ENCODE data around the gene VAV3. TPM values are rescaled to one million over a fixed set of nuclear protein-coding genes. Genes with fewer than 3 reads are reported as not detected.

Gene VAV3
- total and polyA plus RNA-seq, 10 donors, result 10.5 to 63.0 (median 38.8) TPM

GRCh38 chr1:107786203-107786845 is 178.7 kb downstream of the VAV3 start:
- intact Hi-C loops (cut with DNase I; ENCODE audit: low total_unique reads), result loop anchor here (10.0 kb wide), 1 partner anchor 178 kb away; the partner anchor contains the start of gene VAV3
- no peak for DNase-seq

GRCh38 chr1:107785496-107786202 is 179.3 kb downstream of the VAV3 start:
- WGBS, 5 donors, result 82 to 87% (median 84%) methylated on average over 3 of the region's 3 CpGs
- TF ChIP-seq POLR2A (IDR thresholded peaks at IDR 0.05) (no peak), CTCF (IDR thresholded peaks at IDR 0.05 in 8 of 11, conservative IDR thresholded peaks at IDR 0.05 in 3 of 11) (peak in 2 of 11 experiments; percentile 11 to 22)
- intact Hi-C loops (cut with DNase I; ENCODE audit: low total_unique reads), result loop anchor here (10.0 kb wide), 1 partner anchor 179 kb away; the partner anchor contains the start of gene VAV3

More at GRCh38 chr1:107786203-107786845, 178.7 kb downstream of the VAV3 start:
- H3K27ac ChIP-seq, result peak overlapping the region; percentile 14 to 84 (median 71)
- H3K4me1 ChIP-seq, result peaks cover 30 to 98% (median 65%) of the 10 kb centered on the region in 6 donors
- TF ChIP-seq POLR2A (IDR thresholded peaks at IDR 0.05) (no peak), POLR2AphosphoS5 (IDR thresholded peaks at IDR 0.05) (no peak)
- H3K27me3 ChIP-seq (replicated peaks in 1 of 7), result no peaks in the 10 kb centered on the region
- no peaks in the 10 kb centered on the region for H3K36me3 ChIP-seq
- H3K4me3 ChIP-seq, result peak overlapping the region in 4 of 8 donors; percentile 2 to 43 (median 3)
- 26 to 41% (median 29%) methylated on average over 5 of the region's 5 CpGs for WGBS, 5 donors
- H3K9me3 ChIP-seq, result no peaks in the 10 kb centered on the region

DNA sequence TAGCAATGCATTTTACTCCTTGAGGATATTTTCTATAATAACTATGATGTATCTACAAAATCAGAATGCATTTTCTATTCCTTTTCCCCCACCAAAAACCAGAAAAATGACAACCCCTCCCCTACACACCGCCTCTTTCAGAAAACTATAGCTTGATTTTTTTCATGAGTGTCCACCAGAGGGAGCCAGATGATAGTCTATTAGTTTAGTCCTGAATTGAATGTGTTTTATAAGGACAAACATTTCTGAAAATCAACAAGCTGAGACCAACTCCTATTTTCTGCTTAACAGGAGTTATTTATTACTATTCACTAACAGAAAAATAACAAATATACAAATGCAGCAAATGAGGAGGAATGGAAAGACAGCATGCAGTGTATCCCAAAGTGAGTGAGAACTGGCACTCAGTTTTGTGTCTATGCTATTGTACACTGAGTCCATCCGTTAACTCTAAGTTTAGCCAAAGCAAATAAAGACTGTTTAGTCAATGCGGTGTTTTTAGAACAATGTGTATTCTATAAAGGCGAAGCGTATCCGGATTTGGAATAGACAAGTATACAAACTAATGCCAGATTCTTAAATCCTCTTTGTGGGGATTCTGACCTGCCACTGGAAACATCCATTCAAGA is 182.6 kb downstream of the VAV3 start:
- Histone ChIP-seq H3K9me3 (no peaks in the 10 kb centered on the region), H3K27ac (peak overlapping the region in 2 of 8 donors; percentile 8 to 9), H3K27me3 (replicated peaks in 1 of 7) (no peaks in the 10 kb centered on the region), H3K36me3 (peaks cover 0 to 7% (median 0%) of the 10 kb centered on the region in 6 donors), H3K4me1 (peaks cover 23 to 67% (median 44%) of the 10 kb centered on the region in 6 donors), H3K4me3 (no peak overlapping the region)
- 53 to 63% (median 59%) methylated on average over 6 of the region's 6 CpGs for WGBS, 5 donors
- intact Hi-C loops (cut with DNase I; ENCODE audit: low total_unique reads), result loop anchor here (2.0 to 10.0 kb wide), 2 partner anchors 182 to 342 kb away; partner anchors contain the start of gene VAV3
- DNase-seq, result no peak
- no peak for TF ChIP-seq POLR2AphosphoS5 (IDR thresholded peaks at IDR 0.05)
- peak; percentile 40 to 86 (median 71) for TF ChIP-seq CTCF (IDR thresholded peaks at IDR 0.05 in 8 of 11, conservative IDR thresholded peaks at IDR 0.05 in 3 of 11)

More at GRCh38 chr1:107785496-107786202, 179.3 kb downstream of the VAV3 start:
- Histone ChIP-seq H3K27me3 (replicated peaks in 1 of 7) (no peaks in the 10 kb centered on the region), H3K4me3 (peak overlapping the region in 4 of 8 donors; percentile 2 to 43 (median 3)), H3K9me3 (no peaks in the 10 kb centered on the region), H3K36me3 (no peaks in the 10 kb centered on the region), H3K27ac (peak overlapping the region; percentile 14 to 84 (median 71)), H3K4me1 (peaks cover 30 to 92% (median 63%) of the 10 kb centered on the region in 6 donors)
- DNase-seq, result no peak

- Histone ChIP-seq H3K4me1 (peaks cover 16 to 67% (median 35%) of the 10 kb centered on the region in 6 donors), H3K27me3 (replicated peaks in 1 of 7) (no peaks in the 10 kb centered on the region), H3K9me3 (no peaks in the 10 kb centered on the region), H3K27ac (no peak overlapping the region), H3K4me3 (no peak overlapping the region), H3K36me3 (peaks cover 0 to 10% (median 0%) of the 10 kb centered on the region in 6 donors)
- intact Hi-C loops (cut with DNase I; ENCODE audit: low total_unique reads), result loop anchor here (10.0 kb wide), 1 partner anchor 184 kb away; the partner anchor contains the start of gene VAV3
- DNase-seq, result no peak
- no peak for TF ChIP-seq CTCF (IDR thresholded peaks at IDR 0.05 in 8 of 11, conservative IDR thresholded peaks at IDR 0.05 in 3 of 11)
- no peak for TF ChIP-seq POLR2A (IDR thresholded peaks at IDR 0.05)
- no peak for TF ChIP-seq POLR2AphosphoS5 (IDR thresholded peaks at IDR 0.05)
- 87 to 94% (median 90%) methylated on average over 2 of the region's 2 CpGs for WGBS, 5 donors
Observed at GRCh38 chr1:107781245-107781644, 183.7 kb downstream of the VAV3 start.

Data from spleen (tissue), 11 donors.